GM20431 (cell line): ENCODE data around the gene PXK.
"Not testable (repeated sequence)": the region's sequence is repeated elsewhere in the genome, so short reads cannot be mapped to it uniquely, and the experiment has no call there.

ENCODE experiments used
- in situ Hi-C: fragments of 300-500 bp; cut with MseI, MboI; formaldehyde crosslinking; loops from one replicate; pipeline ENCODE4 v1.15.0; 2020; ENCODE audit warnings: low sequenced_read_pairs; ENCODE audit not compliant: unreplicated experiment

The PXK gene

GRCh38 chr3:58437276-58437675, 104.6 kb downstream of the PXK start:
- in situ Hi-C loops, result not testable (repeated sequence)

GRCh38 chr3:58440996-58441355, 108.3 kb downstream of the PXK start:
- in situ Hi-C loops, result not testable (repeated sequence)

DNA sequence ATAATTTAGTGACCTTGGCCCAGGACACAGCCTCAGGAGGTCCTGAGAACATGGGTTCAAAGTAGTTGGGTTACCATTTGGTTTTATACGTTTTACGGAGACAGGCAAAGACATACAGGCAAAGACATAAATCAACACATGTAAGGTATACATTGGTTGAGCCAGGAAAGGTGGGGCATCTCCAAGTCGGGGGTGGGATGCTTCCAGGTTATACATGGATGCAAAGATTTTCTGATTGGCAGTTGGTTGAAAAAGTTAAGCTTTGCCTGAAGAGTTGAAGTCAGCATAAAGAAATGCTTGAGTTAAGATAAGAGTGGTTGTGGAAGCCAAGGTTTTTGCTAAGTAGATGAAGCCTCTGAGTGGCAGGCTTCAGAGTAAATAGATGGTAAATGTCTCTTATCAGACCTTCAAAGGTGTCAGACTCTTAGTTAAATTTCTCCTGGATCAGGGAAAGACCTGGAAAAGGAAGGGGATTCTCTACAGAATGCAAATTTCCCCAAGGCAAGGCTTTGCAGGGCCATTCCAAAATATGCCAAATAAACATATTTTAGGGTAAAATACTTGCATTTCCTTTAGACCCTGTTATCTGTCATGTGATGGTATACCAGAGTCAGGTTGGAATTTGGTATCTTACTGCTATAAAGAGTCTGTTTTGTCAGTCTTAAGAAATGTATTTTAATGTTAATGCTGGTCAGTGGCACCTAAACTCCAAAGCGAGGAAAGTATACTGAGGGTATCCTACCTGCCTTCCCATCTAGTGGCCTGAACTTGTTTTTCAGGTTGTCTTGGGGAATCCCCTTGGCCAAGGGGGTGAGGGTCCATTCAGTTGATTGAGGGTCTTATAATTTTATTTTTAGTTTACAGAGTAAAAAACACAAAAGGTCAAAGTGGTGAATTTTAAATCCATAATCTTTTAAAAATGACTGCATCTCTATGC, 109.1 kb downstream of the PXK start:
- in situ Hi-C loops, result no loop called here

DNA sequence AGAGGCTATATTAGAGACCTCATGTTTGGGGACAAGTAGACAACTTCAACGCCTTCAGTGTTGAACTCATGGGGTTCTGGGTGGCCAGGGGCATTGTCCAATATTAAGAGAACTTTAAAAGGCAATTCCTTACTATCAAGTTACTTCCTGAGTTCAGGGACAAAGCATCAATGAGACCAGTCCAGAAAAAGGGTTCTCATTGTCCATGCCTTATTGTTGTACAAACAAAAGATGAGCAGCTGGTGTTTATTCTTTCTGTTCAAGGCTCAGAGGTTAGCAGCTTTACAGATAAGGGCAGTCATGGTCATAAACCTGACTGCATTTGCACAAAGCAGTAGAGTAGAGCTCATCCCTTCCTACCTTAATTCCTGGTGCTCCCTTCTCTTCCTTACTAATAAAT, 119.5 kb downstream of the PXK start:
- in situ Hi-C loops, result no loop called here

DNA sequence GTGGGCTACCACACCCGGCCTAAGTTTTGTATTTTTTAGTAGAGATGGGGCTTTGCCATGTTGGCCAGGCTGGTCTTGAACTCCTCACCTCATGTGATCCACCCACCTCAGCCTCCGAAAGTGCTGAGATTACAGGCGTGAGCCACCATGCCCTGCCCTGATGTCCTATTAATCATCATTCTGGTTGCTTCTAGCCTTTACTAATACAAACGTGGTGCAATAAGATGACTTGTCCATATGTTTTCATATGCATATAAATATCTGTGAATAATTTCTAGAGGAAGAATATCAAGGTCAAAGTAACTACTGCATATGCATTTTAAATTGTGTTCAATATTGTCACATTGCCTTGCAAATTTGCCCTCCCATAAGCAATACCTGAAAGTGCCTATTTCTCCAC, 126.5 kb downstream of the PXK start:
- in situ Hi-C loops, result no loop called here

GRCh38 chr3:58462829-58463180, 130.1 kb downstream of the PXK start:
- in situ Hi-C loops, result no loop called here

DNA sequence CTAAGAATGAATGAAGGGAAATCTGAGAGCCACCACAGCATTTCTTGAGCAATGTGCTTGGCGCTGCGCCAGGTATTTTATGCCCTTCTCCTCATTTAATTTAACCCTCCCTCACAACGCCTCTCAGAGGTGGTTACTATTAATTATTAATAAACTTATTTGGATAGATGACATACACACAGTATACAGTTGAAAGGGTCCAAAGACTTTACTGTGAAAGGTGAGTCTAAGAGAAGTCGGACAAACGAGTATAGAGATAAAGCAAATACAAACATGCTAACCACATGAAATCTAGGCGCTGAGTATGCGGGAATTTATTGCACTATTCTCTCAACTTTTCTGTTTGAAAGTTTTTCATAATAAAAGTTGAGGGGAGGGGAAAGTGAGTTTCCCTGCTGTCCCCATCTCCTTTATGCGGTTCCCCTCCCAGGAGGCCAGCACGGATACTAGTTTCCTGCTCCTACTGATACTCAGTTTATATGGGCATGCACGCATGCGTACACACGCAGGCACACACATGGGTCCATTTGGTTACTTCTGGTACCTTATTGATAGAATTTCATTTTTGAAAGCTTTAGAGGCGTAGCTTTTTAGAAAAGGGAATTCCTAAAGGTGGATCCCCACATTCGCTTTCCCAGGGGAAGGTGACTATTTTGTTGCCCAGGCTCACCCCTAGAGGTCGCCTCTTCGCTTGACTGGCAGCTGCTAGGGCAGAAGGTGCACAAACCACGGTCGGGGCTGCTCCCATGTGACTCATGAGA, 130.7 kb downstream of the PXK start:
- in situ Hi-C loops, result no loop called here

DNA sequence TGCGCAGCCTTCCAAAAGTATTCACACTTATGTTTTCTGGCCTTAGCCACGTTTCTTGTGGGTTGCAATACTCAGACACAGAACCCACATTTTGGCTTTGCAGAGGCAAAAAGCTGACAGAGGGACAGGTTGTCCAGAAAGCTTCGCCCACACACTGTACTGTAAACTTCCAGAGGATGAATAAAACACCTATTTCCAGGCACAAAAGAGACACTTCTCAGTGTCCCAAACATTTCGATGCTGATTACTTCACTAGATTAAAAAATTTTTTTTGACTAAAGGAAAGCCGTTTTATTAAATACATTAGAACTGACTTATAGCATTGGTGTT, 131.2 kb downstream of the PXK start:
- in situ Hi-C loops, result no loop called here

DNA sequence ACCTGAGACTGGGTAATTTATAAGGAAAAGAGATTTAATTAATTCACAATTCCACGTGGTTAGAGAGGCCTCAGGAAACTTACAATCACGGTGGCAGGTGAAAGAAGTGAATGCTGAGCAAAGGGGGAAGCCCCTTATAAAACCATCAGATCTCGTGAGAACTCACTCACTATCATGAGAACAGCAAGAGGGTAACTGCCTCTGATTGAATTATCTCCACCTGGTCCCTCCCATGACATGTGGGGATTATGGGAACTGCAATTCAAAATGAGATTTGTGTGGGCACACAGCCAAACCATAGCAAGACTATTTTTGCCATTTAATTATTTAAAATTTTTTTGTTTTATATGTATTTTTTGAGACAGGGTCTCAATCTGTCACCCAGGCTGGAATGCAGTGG, 132.2 kb downstream of the PXK start:
- in situ Hi-C loops, result no loop called here

- in situ Hi-C loops, result no loop called here
These were observed 134.3 kb downstream of the PXK start for GRCh38 chr3:58466899-58467563.

GRCh38 chr3:58469096-58469495, 136.4 kb downstream of the PXK start:
- in situ Hi-C loops, result no loop called here

DNA sequence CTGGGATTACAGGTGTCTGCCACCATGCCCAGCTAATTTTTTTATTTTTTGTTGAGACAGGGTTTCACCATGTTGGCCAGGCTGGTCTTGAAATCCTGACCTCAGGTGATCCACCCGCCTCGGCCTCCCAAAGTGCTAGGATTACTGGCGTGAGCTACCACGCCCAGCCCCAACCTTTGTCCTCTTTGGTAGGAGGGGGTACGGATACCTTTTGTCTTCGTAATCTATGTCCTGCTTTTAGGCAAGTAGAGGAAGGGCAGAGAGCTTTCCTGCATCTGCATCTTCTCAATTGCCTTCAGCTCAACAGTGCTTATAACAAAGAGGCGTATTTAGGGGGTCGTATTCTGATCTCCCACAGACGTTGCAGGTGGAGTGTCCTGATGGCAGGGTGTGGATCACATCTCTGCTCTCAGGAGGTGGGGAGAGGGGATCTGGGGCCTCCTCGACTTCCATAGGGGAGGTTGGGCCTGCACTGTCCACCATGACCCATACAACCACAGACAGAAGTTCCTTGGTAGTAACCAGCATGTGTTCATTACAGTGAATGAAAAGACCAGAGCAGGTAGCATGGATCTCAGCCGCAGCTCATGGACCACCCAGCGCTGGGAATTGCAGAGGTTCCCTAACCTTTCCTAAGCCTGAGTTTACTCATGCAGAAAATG, 137.8 kb downstream of the PXK start:
- in situ Hi-C loops, result no loop called here

GRCh38 chr3:58471025-58471887, 138.6 kb downstream of the PXK start:
- in situ Hi-C loops, result no loop called here

GRCh38 chr3:58473275-58473674, 140.6 kb downstream of the PXK start:
- in situ Hi-C loops, result no loop called here

GRCh38 chr3:58474348-58474911, 141.7 kb downstream of the PXK start:
- in situ Hi-C loops, result no loop called here

DNA sequence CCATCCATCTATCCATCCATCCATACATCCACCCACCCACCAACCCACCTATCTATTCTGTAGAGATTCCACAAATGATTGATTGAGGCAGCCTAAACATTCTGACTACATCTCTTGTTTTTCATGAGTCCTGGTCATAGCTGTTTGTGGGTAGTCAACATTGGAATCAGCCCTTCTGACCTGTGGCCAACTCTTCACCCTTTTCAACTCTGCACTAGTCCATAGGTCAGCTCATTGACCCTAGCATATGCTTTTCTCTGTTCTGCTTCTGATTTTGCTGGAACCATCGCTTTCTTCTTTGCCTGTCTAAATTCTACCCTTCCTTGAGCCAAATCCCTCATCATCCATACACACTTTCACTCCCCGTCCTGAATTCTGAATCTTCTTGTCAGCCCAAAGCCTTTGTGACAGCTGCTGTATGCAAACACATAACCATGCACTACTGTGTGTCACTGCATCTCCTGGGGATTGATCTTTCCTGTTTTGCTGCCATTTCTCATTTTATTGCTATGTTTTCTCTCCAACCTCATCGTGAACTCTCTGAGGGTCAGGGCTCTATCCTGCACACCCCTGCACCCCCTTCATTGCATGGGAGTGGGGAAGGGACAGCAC, 142.4 kb downstream of the PXK start:
- in situ Hi-C loops, result no loop called here
